Measurements from ENCODE around the gene NT5C1B.
"Not testable (repeated sequence)": the region's sequence is repeated elsewhere in the genome, so short reads cannot be mapped to it uniquely, and the experiment has no call there.

NT5C1B gene

GRCh38 chr2:18589354-18589753 is at the start of gene NT5C1B:
Gene NT5C1B, minus strand, starts transcription at chr2:18589569. Its CDS starts 101 bp downstream, at chr2:18589468.
- DNase-seq, result no peak

- no peak for DNase-seq
These were observed 47.8 kb upstream of the NT5C1B start for GRCh38 chr2:18637196-18637595.

- DNase-seq, result not testable (repeated sequence)
These were observed 43.3 kb upstream of the NT5C1B start for GRCh38 chr2:18632699-18633098.

DNA sequence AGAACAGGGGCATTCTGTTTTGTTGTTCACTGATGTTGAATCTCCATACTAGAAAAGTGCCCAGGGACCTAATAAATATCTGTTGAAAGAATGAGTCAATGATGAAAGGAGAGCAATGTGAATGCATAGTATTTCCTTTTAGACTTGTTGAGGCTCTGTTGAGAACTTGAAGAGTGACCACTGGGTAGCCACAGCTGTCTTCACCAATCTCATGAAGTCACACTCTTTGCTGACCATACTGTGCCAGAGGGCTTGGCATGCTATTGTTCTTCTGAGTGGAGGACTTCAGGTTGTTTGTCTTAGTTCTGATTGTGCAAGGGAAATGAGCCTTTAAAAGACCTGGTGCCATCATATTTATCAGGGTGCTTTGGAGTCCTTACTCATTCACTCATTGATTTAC is 41.6 kb upstream of the NT5C1B start:
- no peak for DNase-seq

DNA sequence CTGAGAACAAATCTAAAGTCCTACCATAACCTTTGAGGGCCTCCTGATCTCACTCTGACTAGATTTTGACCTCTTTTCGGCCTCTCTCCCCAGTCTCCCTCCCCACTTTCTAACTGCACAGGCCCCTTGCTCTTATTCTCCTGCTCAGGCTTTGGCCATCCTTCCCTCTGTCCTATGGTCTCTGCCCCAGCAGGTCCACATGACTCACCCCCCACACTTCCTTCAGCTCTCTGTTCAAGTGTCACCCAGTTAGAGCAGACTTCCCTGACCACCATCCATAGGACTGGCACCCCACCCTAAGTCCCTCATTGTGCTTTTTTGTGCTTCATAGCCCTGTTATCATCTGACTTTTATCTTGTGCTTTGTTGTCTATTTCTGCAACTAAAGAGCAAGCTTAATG is 41.2 kb upstream of the NT5C1B start:
- DNase-seq, result no peak

DNA sequence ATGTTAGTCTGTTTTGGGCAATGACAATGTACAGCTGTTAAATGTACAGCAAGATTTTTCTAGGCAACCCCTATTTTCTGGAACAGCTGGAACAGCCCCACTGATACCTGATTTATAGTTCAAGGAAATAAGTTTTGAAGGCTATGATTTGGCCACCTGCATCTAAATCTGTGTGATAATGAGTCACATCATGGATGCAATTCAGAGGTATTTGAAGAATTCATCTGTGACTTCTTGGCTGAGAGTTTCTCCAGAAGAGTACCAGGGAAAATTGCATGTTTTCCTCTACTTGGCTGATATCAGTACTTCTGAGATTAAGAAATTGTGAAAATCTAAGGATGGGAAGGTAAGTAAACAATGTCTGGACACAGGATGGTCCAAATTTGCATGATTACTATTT is 40.7 kb upstream of the NT5C1B start:
- no peak for DNase-seq

DNA sequence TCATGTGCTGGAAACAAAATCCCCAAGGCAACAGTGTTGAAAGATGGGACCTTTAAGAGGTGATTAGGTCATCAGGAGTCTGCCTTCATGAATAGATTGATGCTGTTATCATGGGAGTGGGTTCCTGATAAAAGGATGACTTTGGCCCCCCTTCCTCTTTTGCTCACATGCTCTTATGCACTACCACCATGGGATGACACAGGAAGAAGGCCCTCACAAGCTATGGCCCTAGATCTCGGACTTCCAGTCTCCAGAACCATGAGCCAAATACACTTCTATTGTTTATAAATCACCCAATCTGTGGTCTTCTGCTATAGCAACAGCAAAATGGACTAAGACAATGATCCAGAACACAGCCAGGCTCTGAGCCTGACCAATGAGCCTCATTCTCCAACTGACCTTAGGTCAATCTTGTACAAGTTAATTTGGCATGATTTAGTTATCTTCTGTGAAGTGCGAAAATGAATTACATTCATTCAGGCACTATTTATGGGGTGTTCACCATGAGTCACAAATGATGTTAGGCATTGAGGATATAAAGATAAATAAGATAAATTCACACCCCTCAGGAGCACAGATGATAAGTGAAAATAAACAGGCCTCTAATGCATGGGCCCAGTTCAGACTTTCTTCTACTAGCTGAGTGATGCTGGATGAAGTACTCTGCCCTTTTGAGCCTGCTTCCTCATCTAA is 37.7 kb upstream of the NT5C1B start:
- no peak for DNase-seq

GRCh38 chr2:18626256-18626668 is 36.9 kb upstream of the NT5C1B start:
- DNase-seq, result no peak

DNA sequence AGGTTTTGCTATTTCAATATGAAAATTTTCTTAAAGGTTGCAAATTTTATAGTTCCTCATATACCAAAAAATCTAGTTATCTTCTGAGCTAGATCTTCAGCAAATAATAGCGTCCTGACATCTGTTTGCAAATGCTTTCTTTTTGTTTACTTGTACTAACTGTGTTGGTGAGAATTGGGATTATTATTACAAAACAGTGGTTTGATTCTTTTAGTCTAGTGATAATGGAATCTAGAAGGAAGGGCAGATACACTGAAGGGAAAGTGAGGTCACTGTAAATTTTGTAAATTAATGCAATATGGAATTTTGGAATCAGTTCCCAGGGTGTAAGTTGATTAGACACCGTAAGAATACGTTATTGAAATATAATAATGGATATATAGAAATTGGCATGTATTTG is 36.2 kb upstream of the NT5C1B start:
- DNase-seq, result no peak

- DNase-seq, result no peak
These were observed 34.4 kb upstream of the NT5C1B start for GRCh38 chr2:18623782-18624181.

DNA sequence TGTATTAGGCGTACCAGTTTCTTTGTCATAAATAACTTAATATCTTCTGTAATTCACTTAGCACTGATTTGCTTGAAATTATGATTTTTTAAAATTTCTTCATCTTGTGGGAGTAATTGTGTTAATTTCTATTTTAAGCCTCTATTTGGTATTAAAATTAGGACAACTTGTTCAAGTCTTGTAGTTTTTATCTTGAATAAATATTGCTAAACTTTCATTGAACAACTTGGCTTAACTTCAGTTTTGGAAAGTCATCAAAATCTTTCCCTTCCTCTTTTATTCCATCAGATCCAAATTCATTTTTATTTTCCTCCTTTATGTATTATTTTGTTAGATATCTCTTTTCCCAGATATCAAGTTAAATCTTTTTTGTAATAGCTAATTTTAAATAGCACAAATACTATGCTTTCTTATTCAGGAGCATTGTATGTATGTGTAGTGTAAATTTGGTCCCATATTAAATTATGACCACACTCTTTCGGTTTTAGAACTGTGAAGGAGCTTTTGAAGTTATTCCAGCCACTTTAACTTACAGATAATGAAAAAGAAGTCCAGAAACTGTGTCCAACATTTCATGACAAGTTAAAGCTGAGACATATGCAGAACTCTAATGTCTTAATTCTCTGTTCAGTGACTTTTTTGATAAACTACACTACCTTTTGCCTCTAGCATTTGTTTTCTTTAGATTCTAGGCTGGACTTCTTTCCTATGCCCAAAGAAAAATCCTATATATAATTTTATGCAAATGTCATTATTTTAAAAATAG is 31.7 kb upstream of the NT5C1B start:
- no peak for DNase-seq

DNA sequence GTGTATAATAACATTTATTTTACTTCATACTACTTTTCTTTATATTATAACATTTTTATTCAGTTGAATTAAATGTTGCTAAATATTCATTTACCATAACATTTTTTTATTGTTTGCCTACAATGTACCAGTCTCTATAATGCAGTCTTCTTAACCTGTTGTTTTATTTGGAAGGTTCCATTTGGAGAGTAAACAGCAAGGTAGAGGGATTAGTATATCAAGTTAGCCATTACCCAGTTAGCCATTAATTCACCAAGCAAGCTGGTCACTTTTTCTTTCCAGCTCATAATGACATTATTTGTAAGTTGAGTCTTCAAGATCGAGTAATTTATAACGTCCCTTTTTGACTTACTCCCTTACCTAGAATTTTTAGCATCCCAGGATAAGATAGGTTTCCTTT is 29.7 kb upstream of the NT5C1B start:
- no peak for DNase-seq

DNA sequence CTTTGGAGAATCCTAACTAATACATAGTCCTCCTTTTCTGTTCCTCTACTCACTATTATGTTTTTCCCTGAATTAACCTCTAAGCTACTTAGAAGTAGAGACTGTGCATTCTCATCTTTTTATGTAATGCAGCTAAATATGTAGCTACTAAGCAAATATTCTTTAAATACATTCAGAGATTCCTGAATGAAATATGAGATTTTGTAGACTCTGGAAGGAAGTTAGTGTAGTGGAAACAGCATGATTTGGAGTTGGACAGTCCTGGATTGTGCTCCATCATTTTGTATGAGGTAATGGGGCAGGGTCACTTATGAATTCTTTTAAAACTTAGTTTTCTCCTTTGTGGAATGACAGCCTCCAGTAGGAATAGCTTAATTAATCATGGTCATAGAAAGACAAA is 24.7 kb upstream of the NT5C1B start:
- DNase-seq, result no peak

GRCh38 chr2:18612133-18612532 is 22.8 kb upstream of the NT5C1B start:
- no peak for DNase-seq

DNA sequence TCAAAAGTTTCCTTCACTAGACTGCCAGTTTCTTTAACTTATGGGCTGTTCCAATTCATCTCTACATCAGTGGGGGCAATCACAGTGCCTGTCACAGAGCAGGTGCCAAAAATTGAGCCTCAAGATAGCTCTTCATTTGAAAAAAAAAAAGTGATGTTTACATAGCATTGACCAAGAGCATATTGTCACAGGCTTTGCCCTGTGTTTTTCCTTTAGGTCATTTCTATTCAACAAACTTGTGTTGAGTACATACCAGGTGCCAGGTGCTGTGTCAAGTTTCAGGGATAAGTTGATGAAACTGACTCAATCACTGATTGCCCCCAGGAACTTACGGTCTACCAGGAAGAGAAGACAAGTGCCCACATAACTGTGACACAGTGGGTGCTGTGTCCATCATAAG is 22.2 kb upstream of the NT5C1B start:
- DNase-seq, result no peak

DNA sequence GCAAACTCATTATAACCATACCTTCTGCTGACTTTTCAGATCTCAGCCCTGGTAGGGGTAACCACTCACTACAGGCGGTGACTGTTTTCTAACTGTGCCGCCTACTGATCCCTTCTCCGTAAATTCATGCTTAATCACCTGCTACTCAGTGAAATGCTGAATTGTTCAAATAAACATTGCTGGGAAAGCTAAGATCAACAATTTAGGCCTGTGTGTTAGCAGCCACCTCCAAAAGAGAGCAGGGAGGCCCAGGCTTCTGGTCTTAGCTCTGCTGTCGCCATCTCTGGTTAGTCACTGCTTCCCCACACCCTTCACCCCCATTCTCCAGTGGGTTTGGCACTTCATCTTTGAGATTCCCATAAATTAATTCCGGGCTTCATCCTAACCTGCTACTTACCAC is 21.8 kb upstream of the NT5C1B start:
- DNase-seq, result no peak

DNA sequence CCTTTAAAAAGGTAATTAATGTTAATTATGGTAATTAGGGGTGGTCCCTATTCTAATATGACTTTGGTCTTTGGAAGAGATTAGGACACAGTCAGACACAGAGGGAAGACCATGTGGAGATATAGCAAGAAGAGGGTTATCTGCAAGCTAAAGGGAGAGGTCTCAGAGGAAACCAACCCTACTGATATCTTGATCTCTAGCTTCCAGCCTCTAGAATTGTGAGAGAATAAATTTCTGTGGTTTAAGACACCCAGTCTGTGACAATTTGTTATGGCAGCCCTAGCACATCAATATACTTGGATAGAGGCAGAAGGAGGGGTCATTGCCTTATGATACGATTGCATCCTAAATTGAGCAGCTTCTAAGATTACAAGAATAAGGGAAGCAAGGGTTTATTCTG is 21.3 kb upstream of the NT5C1B start:
- no peak for DNase-seq

GRCh38 chr2:18610090-18610489 is 20.7 kb upstream of the NT5C1B start:
- no peak for DNase-seq

GRCh38 chr2:18605115-18605514 is 15.7 kb upstream of the NT5C1B start:
- no peak for DNase-seq

DNA sequence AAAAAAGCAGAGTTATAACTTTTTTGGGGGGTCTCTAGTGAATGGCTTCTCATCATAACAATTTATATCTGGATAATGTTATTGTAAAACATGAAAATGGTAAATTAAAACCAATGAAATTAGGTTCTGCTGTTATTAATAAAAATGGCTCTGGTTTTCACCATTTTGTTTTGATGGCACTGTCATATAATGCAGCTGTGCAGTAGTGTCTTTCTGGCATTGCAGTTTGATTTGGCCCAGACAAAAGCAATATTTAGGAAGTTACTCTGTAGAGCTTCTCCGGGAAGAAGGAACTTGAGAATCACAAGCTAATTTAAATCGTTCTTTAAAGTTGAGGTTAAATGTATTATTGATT is 15.1 kb upstream of the NT5C1B start:
- no peak for DNase-seq

GRCh38 chr2:18603854-18604530 is 14.6 kb upstream of the NT5C1B start:
- no peak for DNase-seq

- no peak for DNase-seq
These were observed 12.9 kb upstream of the NT5C1B start for GRCh38 chr2:18602298-18602697.

- no peak for DNase-seq
These were observed 10.9 kb upstream of the NT5C1B start for GRCh38 chr2:18600255-18600613.

- no peak for DNase-seq
These were observed 10.3 kb upstream of the NT5C1B start for GRCh38 chr2:18599509-18600254.

All from NCI-H1436 (cell line).